SK-N-SH treated with all-trans-retinoic acid at 6 μM for 48 hours (cell line): ENCODE data around the gene ZSCAN10.
A peak's percentile ranks its signal among the peaks of the same experiment; 100 is the strongest.

Experiments
- ATAC-seq: fragments of 200-7000 bp; cut with Tn5 transposase; 3 replicates; pipeline ENCODE4 v1.9.1; 2020; ENCODE audit warnings: mild to moderate bottlenecking, moderate library complexity
- ARNTL ChIP-seq: fragments of 450-650 bp; formaldehyde crosslinking; IDR thresholded peaks from 2 replicates; pipeline ENCODE4 v1.5.0; 2020; ENCODE audit warnings: low read depth, mild to moderate bottlenecking, moderate library complexity, borderline replicate concordance
- BACH2 ChIP-seq: fragments of 250-450 bp; sonication (Bioruptor Pico); IDR thresholded peaks from 2 replicates; pipeline ENCODE4 v1.9.0; 2021; ENCODE audit warnings: mild to moderate bottlenecking, borderline replicate concordance
- CREB5 ChIP-seq: fragments of 250-450 bp; sonication (Bioruptor Pico); IDR thresholded peaks from 2 replicates; pipeline ENCODE4 v1.5.1; 2020; ENCODE audit warnings: low read depth, mild to moderate bottlenecking, moderate library complexity
- CSDC2 ChIP-seq: fragments of 250-450 bp; sonication (Bioruptor Pico); IDR thresholded peaks from 2 replicates; pipeline ENCODE4 v1.5.0; 2020; ENCODE audit warnings: mild to moderate bottlenecking, moderate library complexity
- GLIS3 ChIP-seq: fragments of 250-450 bp; sonication (Bioruptor Pico); IDR thresholded peaks from 2 replicates; pipeline ENCODE4 v1.5.0; 2020; ENCODE audit warnings: mild to moderate bottlenecking, moderate library complexity
- ISL1 ChIP-seq: fragments of 250-450 bp; sonication (Bioruptor Pico); IDR thresholded peaks from 2 replicates; pipeline ENCODE4 v2.1.2; 2022; ENCODE audit warnings: mild to moderate bottlenecking, moderate library complexity
- OSR1 ChIP-seq: fragments of 250-450 bp; sonication (Bioruptor Pico); IDR thresholded peaks from 2 replicates; pipeline ENCODE4 v1.8.0; 2022; ENCODE audit warnings: moderate library complexity, mild to moderate bottlenecking, inconsistent platforms
- PATZ1 ChIP-seq: fragments of 250-450 bp; sonication (Bioruptor Pico); IDR thresholded peaks from 2 replicates; pipeline ENCODE4 v1.8.0; 2020; ENCODE audit warnings: mild to moderate bottlenecking, moderate library complexity, borderline replicate concordance
- POU6F1 ChIP-seq: fragments of 250-450 bp; sonication (Bioruptor Pico); IDR thresholded peaks from 2 replicates; pipeline ENCODE4 v1.8.0; 2021; ENCODE audit warnings: low read depth, mild to moderate bottlenecking, moderate library complexity, borderline replicate concordance
- PPARA ChIP-seq: fragments of 250-450 bp; sonication (Bioruptor Pico); IDR thresholded peaks from 2 replicates; pipeline ENCODE4 v1.5.0; 2020; ENCODE audit warnings: mild to moderate bottlenecking, borderline replicate concordance
- RARB ChIP-seq: fragments of 250-450 bp; sonication (Bioruptor Pico); IDR thresholded peaks from 2 replicates; pipeline ENCODE4 v1.8.0; 2021; ENCODE audit warnings: mild to moderate bottlenecking, moderate library complexity
- TCF4 ChIP-seq: fragments of 250-450 bp; sonication (Bioruptor Pico); IDR thresholded peaks from 2 replicates; pipeline ENCODE4 v1.8.0; 2021; ENCODE audit warnings: mild to moderate bottlenecking, moderate library complexity, borderline replicate concordance
- TOX ChIP-seq: fragments of 250-450 bp; sonication (Bioruptor Pico); IDR thresholded peaks from 2 replicates; pipeline ENCODE4 v1.8.0; 2021; ENCODE audit warnings: mild to moderate bottlenecking, moderate library complexity, borderline replicate concordance
- TSHZ2 ChIP-seq: fragments of 250-450 bp; sonication (Bioruptor Pico); IDR thresholded peaks from 2 replicates; pipeline ENCODE4 v1.5.0; 2020; ENCODE audit warnings: mild to moderate bottlenecking, moderate library complexity
- ZC3H10 ChIP-seq: fragments of 250-450 bp; sonication (Bioruptor Pico); IDR thresholded peaks from 2 replicates; pipeline ENCODE4 v1.5.1; 2021; ENCODE audit warnings: mild to moderate bottlenecking, moderate library complexity
- ZFP3 ChIP-seq: fragments of 250-450 bp; sonication (Bioruptor Pico); IDR thresholded peaks from 2 replicates; pipeline ENCODE4 v1.5.0; 2020; ENCODE audit warnings: mild to moderate bottlenecking, moderate library complexity
- ZFP30 ChIP-seq: fragments of 450-650 bp; formaldehyde crosslinking; IDR thresholded peaks from 2 replicates; pipeline ENCODE4 v1.5.0; 2022; ENCODE audit warnings: mild to moderate bottlenecking, moderate library complexity
- ZNF565 ChIP-seq: fragments of 450-650 bp; formaldehyde crosslinking; conservative IDR thresholded peaks from 2 replicates; pipeline ENCODE4 v1.5.0; 2020; ENCODE audit warnings: low read depth, mild to moderate bottlenecking, moderate library complexity
- ZNF70 ChIP-seq: fragments of 450-650 bp; formaldehyde crosslinking; IDR thresholded peaks from 2 replicates; pipeline ENCODE4 v1.5.0; 2020; ENCODE audit warnings: mild to moderate bottlenecking, moderate library complexity
- ZNF8 ChIP-seq: fragments of 450-650 bp; formaldehyde crosslinking; IDR thresholded peaks from 2 replicates; pipeline ENCODE4 v1.5.0; 2020; ENCODE audit warnings: mild to moderate bottlenecking, moderate library complexity

Gene ZSCAN10

DNA sequence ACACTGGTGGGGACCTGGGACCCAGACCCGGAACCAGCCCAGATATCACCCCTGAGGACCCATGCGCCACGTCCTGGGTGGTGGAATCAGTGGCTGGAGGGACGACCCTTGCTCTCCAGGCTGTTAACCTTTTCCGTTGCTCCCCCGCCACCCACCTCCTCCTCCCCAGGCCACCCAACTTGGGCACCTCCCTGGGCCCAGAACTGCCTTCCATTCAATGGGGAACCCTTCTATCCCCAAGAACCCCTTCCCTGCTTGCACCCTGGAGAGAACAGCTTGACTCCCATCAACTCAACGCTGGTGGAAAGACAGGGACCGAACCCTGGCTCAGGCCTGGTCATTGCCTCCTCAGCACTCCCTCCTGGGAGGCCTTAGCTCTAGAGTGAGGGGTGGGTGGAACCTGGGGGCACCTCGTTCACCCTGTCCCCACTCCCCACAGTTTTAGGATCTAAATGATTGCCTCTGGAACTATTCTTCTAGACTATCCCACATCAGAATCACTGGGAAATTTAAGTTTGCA is 39.3 kb downstream of the ZSCAN10 start:
- TF ChIP-seq PPARA (CRISPR knock-in tag) (no peak), CREB5 (CRISPR knock-in tag) (no peak), ZFP3 (CRISPR knock-in tag) (no peak), OSR1 (no peak), TSHZ2 (CRISPR knock-in tag) (no peak; the same call in 1 of the 2 replicates), BACH2 (CRISPR knock-in tag) (no peak), PATZ1 (CRISPR knock-in tag) (no peak), ZC3H10 (CRISPR knock-in tag) (no peak), RARB (no peak), ARNTL (CRISPR knock-in tag) (no peak), TOX (CRISPR knock-in tag) (no peak), GLIS3 (CRISPR knock-in tag) (no peak), ZNF565 (no peak), ZNF70 (CRISPR knock-in tag) (no peak), CSDC2 (CRISPR knock-in tag) (no peak), ZFP30 (CRISPR knock-in tag) (no peak), TCF4 (CRISPR knock-in tag) (no peak)
- no peak for ATAC-seq

DNA sequence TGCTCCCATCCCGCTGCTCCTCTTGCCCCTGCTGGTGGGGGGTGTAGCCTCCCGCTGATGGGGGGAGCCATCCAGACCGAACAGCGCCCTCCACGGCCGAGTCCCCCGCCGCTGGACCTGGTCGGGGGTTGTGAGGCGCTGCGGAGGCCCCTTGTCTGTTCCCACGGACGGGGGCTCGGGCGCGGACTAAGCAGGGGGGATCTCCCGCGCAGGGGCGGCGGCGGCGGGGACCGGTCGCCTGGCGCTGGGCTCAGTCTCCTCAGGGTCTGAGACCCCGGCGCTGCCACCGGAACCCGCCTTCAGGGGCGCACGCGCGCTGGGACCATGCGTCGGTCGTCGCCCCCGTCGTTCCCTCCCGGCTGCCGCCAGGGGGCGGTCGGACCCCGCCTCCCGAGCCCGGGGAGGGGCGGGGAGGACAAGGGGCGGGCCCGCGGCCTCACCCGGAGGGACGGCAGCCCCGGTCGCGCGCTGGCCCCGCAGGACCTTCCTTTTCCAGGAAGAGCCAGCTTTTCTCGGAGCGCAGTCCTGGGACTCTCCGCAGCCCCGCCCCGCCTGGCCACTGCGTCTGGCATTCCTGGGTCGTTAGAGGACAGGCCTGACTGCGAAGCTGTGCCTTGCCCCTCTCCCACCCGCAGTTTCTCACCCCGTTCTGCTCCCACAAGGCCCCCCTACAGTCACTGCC is 39.9 kb downstream of the ZSCAN10 start:
- TF ChIP-seq RARB = no peak
- TF ChIP-seq PATZ1 (CRISPR knock-in tag) = peak; percentile 42; the same call in 1 of the 2 replicates
- no peak for TF ChIP-seq ZNF8 (CRISPR knock-in tag)
- ATAC-seq = peak; percentile 96

- ATAC-seq = peak; percentile 53
- no peak for TF ChIP-seq ISL1 (CRISPR knock-in tag)
- TF ChIP-seq GLIS3 (CRISPR knock-in tag) = no peak
- no peak for TF ChIP-seq CSDC2 (CRISPR knock-in tag)
- TF ChIP-seq RARB = no peak
- no peak for TF ChIP-seq POU6F1 (CRISPR knock-in tag)
- no peak for TF ChIP-seq ZNF70 (CRISPR knock-in tag)
- TF ChIP-seq, all 23 proteins: peak for 0
Observed at GRCh38 chr16:3058139-3059030, 40.7 kb downstream of the ZSCAN10 start.
